Measurements from ENCODE around the gene VPS13D.

Gene VPS13D

DNA sequence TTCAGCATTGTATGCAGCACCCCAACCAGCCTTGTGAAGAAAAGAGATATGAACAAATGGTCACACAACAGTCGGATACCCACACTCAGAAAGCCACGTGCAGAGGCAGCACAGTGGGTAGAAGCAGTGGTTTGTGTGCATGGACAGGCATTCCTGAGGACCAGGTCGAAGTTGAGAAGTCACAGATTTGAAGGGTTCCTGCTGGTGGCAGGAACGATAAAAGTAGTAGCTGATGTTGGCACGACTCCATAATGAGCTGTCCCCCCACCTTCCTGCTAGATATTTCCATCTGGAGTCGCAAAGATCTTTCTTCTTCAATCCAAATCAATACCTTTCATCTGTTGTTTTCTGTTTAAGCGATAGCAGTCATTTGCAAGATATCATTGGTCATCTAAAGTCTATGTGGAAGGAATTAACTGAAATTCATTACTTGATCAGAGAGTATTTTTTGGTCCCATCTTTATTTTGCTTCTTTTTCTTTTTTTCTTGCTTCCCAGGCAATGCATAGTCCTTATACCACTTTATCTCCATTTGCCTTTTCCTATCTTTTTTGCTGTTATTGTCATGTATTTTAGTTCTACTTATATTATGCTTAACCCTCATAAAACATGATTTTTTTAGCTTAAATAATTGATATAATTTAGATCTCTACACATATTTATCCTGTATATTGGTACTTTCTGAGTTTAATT, 211.7 kb downstream of the VPS13D start:
- DNase-seq (ENCODE audit: low read depth) = no peak

DNA sequence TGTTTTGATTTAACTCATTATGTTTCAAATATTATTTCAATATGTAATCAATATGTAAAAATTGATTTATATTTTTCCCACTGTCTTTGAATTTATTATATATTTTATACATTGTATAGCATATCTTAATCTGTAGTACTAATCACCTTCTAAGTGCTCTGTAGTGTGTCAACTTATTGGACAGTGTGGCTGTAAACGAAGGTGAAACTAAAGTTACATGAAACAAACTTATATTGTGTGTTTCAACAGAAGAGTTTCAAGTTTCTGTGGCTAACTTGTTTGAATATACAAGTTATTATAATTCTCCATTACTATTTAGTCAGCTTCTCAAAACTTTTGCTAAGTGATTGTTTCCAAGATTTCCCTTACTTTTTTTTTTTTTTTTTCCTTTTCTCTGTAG, 212.4 kb downstream of the VPS13D start:
- TF ChIP-seq, protein P1, sequence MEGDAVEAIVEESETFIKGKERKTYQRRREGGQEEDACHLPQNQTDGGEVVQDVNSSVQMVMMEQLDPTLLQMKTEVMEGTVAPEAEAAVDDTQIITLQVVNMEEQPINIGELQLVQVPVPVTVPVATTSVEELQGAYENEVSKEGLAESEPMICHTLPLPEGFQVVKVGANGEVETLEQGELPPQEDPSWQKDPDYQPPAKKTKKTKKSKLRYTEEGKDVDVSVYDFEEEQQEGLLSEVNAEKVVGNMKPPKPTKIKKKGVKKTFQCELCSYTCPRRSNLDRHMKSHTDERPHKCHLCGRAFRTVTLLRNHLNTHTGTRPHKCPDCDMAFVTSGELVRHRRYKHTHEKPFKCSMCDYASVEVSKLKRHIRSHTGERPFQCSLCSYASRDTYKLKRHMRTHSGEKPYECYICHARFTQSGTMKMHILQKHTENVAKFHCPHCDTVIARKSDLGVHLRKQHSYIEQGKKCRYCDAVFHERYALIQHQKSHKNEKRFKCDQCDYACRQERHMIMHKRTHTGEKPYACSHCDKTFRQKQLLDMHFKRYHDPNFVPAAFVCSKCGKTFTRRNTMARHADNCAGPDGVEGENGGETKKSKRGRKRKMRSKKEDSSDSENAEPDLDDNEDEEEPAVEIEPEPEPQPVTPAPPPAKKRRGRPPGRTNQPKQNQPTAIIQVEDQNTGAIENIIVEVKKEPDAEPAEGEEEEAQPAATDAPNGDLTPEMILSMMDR (IDR thresholded peaks at IDR 0.05; ENCODE audit: control insufficient read depth, extremely low read depth, insufficient read depth) = no peak
- H3K4me3 ChIP-seq (ENCODE audit: low read depth, low read length) = no peak overlapping the region

More for the DNA sequence above, 211.7 kb downstream of the VPS13D start:
- no peak overlapping the region for H3K4me3 ChIP-seq (ENCODE audit: low read depth, low read length)
- TF ChIP-seq, protein P1 (IDR thresholded peaks at IDR 0.05; ENCODE audit: control insufficient read depth, extremely low read depth, insufficient read depth) = no peak

DNA sequence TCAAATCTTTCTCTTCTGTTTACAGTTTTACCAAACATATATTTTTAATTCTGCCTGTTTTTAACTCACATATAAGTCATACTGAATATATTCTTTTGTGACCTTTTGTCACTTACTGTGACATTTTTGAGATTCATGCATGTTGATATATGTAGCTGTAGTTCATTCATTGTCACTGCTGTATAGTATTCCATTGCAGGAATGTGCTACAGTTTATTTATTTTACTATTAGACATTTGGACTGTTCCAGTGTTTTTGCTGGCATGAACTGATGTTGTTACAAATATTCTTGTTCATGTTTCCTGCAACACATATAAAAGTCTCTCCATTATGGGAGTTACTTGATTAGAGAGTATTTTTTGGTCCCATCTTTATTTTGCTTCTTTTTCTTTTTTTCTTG, 213.3 kb downstream of the VPS13D start:
- TF ChIP-seq, protein P1 (IDR thresholded peaks at IDR 0.05; ENCODE audit: control insufficient read depth, extremely low read depth, insufficient read depth) = no peak
- no peak overlapping the region for H3K4me3 ChIP-seq (ENCODE audit: low read depth, low read length)
- DNase-seq (ENCODE audit: low read depth) = no peak

More for the DNA sequence above, 212.4 kb downstream of the VPS13D start:
- DNase-seq (ENCODE audit: low read depth) = no peak

DNA sequence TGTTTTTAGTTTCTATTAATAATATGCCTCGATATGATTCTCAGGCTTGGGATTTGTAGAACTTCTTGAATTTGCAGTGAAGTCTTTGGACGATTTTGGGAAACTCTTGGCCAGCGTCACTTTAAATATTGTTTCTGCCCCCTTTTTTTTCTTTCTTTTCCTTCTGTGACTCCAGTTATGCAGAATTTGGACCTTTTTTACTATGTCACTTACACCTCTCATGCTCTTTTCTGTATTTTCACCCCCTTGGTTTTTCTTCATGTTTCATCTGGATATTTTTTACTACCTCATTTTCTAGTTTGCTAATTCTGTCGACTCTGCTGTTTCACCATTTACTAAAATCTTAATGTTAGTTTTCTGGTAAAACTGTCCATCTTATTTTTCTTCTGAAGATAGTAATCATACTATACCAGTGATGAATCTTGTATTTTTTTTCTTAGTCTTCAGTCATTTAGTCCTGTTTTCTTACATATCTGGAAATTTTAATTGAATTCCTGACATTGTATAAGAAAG, 214.6 kb downstream of the VPS13D start:
- no peak for DNase-seq (ENCODE audit: low read depth)
- H3K4me3 ChIP-seq (ENCODE audit: low read depth, low read length) = no peak overlapping the region
- TF ChIP-seq, protein P1 (IDR thresholded peaks at IDR 0.05; ENCODE audit: control insufficient read depth, extremely low read depth, insufficient read depth) = no peak

DNA sequence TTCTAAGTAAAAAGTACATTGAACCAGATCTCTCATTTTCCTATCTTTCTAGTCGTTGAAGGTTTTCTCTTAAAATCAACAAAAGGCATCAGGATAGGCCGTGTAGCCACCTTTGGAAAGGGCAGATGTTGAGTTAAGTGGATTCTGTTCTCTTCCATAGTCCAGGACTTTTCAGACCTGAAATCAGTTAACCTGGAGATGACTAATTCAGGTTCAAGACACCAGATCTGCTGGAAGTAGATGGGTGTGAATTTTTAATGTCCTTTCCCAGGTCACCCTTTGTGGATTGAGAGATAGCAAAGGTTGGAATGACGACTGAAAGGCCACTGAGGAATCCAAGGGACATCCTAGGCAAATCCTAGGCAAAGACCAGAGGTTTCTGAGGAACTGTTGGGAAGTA, 215.4 kb downstream of the VPS13D start:
- H3K4me3 ChIP-seq (ENCODE audit: low read depth, low read length) = no peak overlapping the region
- DNase-seq (ENCODE audit: low read depth) = no peak
- TF ChIP-seq, protein P1 (IDR thresholded peaks at IDR 0.05; ENCODE audit: control insufficient read depth, extremely low read depth, insufficient read depth) = no peak

DNA sequence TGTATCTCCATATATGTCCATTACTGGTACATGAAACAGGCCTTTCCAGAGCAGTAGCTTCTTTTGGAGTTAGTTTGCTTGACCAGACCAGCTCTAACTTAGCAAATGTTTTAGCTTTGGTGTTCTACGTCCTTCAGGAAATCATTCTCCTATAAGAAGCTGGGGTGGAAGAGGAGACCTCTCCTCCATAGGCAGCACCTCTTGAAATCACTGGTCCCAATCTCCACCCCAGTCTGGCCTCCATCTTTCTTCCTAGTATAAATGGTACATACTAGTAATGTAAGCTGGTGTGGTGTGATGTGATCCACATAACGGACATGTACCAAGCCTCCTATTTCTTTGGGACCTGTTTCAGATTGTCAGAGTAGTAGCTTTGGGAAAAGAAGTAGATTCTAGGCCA, 216.8 kb downstream of the VPS13D start:
- H3K4me3 ChIP-seq (ENCODE audit: low read depth, low read length) = no peak overlapping the region
- no peak for DNase-seq (ENCODE audit: low read depth)
- TF ChIP-seq, protein P1 (IDR thresholded peaks at IDR 0.05; ENCODE audit: control insufficient read depth, extremely low read depth, insufficient read depth) = no peak

DNA sequence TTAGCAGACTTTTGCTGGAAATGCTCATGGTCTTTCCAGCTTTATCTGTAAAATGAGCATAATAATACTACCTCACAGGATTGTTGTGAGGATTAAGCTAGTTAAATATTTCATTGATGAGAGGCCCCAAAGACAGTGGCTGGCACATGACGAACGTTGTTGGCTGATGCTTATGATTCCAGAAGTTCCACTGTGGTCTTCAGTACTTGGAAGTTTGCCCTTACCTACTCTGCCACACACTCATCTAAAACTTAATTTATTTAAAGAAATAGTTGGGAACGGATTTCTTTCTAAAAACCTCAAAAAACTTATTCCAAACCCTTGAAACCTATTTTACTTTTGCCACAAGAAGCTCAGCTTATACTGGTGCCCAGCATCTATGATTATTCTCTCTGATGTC, 217.5 kb downstream of the VPS13D start:
- TF ChIP-seq, protein P1 (IDR thresholded peaks at IDR 0.05; ENCODE audit: control insufficient read depth, extremely low read depth, insufficient read depth) = no peak
- no peak for DNase-seq (ENCODE audit: low read depth)
- no peak overlapping the region for H3K4me3 ChIP-seq (ENCODE audit: low read depth, low read length)

Data from LNCaP clone FGC (cell line).